T-cell (primary cell): ENCODE results near the gene OR12D1. TPM values are rescaled to one million over a fixed set of nuclear protein-coding genes. Genes with fewer than 3 reads are reported as not detected.

Experiments
- ATAC-seq, 4 experiments: fragments of 200-7000 bp in 3 of 4; fragments of 150-1000 bp in 1 of 4; cut with Tn5 transposase; replicated peaks in 1 of 4; 1 replicate in 3 of 4; 2 replicates in 1 of 4; pipeline ENCODE4 v1.10.0; 2021; ENCODE audit warnings: moderate library complexity in 3 of 4, mild to moderate bottlenecking in 2 of 4, moderate number of reproducible peaks in 1 of 4
- CTCF ChIA-PET, 2 donors: fragments of 300-600 bp; sonication (Branson Sonifier 250); formaldehyde crosslinking; loops; one replicate each; lab custom pipeline; 2022; ENCODE audit warnings: antibody characterized with exemption in 2 of 2; lab: Charles Lee
- POLR2A ChIA-PET, 2 donors: fragments of 300-600 bp; sonication (Branson Sonifier 250); formaldehyde crosslinking; loops; one replicate each; lab custom pipeline; 2022; ENCODE audit warnings: antibody characterized with exemption in 2 of 2; lab: Charles Lee
- DNase-seq, 35 experiments: peaks; one replicate each; pipeline versions ENCODE4 v3.0.0 to v3.0.0-alpha.2; 2013 to 2023
- H3K27ac ChIP-seq: one replicate; pipeline ENCODE4 v1.5.1; 2013; ENCODE audit warnings: low read length
- H3K27me3 ChIP-seq, 2 experiments: replicated peaks in 1 of 2; 1 replicate in 1 of 2; 2 replicates in 1 of 2; pipeline versions ENCODE4 v1.6.1 to v1.7.0; 2013; ENCODE audit warnings: low read length in 1 of 2, mixed read lengths in 1 of 2; ENCODE audit not compliant: control insufficient read depth in 2 of 2, insufficient read depth in 2 of 2; ENCODE audit errors: extremely low read depth in 1 of 2
- H3K36me3 ChIP-seq, 2 donors: 1 replicate in 1 of 2; 2 replicates in 1 of 2; pipeline versions ENCODE4 v1.6.1 to v1.7.0; 2013; ENCODE audit warnings: low read length in 1 of 2; ENCODE audit not compliant: control insufficient read depth in 2 of 2, insufficient read depth in 1 of 2; ENCODE audit errors: extremely low read depth in 1 of 2
- H3K4me1 ChIP-seq, 2 experiments: 1 replicate in 1 of 2; 2 replicates in 1 of 2; pipeline versions ENCODE4 v1.6.1 to v1.7.0; 2013; ENCODE audit warnings: low read length in 2 of 2, mixed read lengths in 1 of 2; ENCODE audit not compliant: insufficient read depth in 2 of 2, control insufficient read depth in 1 of 2; ENCODE audit errors: extremely low read depth in 1 of 2
- H3K4me3 ChIP-seq, 2 donors: 1 replicate in 1 of 2; 2 replicates in 1 of 2; pipeline versions ENCODE4 v1.5.1 to v1.7.0; 2013; ENCODE audit warnings: mild to moderate bottlenecking in 2 of 2, low read length in 1 of 2, moderate library complexity in 1 of 2; ENCODE audit not compliant: control insufficient read depth in 1 of 2; ENCODE audit errors: extremely low read depth in 1 of 2
- H3K9me3 ChIP-seq: 2 replicates; pipeline ENCODE4 v1.7.0; 2013
- H3K27ac Mint-ChIP-seq, 2 donors: one replicate each; pipeline ENCODE4 v1.8.0; 2020 to 2021; ENCODE audit warnings: mild to moderate bottlenecking in 2 of 2, mixed read lengths in 2 of 2
- H3K27me3 Mint-ChIP-seq, 2 donors: one replicate each; pipeline ENCODE4 v1.8.0; 2021 to 2022; ENCODE audit warnings: mixed read lengths in 2 of 2
- H3K36me3 Mint-ChIP-seq: one replicate; pipeline ENCODE4 v1.8.0; 2021; ENCODE audit warnings: mixed read lengths
- H3K4me1 Mint-ChIP-seq, 3 donors: one replicate each; pipeline ENCODE4 v1.8.0; 2020 to 2022; ENCODE audit warnings: mixed read lengths in 3 of 3, mild to moderate bottlenecking in 1 of 3
- H3K4me3 Mint-ChIP-seq, 3 donors: one replicate each; pipeline ENCODE4 v1.8.0; 2020 to 2022; ENCODE audit warnings: mild to moderate bottlenecking in 3 of 3, mixed read lengths in 3 of 3, moderate library complexity in 3 of 3
- H3K9me3 Mint-ChIP-seq, 3 donors: one replicate each; pipeline ENCODE4 v1.8.0; 2020 to 2022; ENCODE audit warnings: mixed read lengths in 3 of 3
- WGBS: methylation state at CpG from one replicate; pipeline ENCODE4 v1.1.5; 2013; ENCODE audit warnings: missing lambda C conversion rate; ENCODE audit not compliant: insufficient coverage; 5-methylcytosine and 5-hydroxymethylcytosine counted together
- total RNA-seq, 35 experiments: library from RNA in 6 of 35; stranded (reverse) in 6 of 35; fragments of 120-200 nt in 1 of 35; gene quantifications; one replicate each; pipeline versions ENCODE4 v1.2.1 to v1.2.4 and lab custom pipeline; 2013 to 2026

Gene OR12D1
- total RNA-seq, 5 donors from 2014 or later (not counting 1 experiment from before 2014, with no cell fraction given), result not detected

DNA sequence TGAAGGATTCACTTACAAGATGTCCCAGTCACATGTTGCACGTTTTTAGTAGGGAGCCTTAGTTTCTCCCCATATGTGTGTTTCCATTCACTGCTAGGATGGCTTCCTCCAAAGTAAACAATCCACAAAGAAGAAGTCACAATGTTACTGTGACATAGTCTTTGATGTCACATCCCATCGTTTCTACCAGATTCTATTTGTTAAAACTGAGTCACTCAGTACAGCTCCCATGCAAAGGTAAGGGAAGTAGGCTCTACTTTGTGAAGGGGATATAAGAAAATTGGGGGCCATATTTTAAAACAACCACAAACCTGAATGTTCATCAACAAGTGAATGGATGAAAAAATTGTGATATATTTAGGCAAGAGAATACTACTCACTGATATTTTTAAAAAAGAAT lies 42.2 kb downstream of the OR12D1 start, which contains the start of the genes OR11A1 and OR2H1:
Gene OR11A1 (minus strand): TSS at position 101 of the 400 bp plus-strand sequence. CDS start 29,430 bp downstream, outside the sequence.
Gene OR2H1 (plus strand): TSS at position 185 of the 400 bp plus-strand sequence. CDS start 4,615 bp downstream, outside the sequence.
- no peaks in the 10 kb centered on the region for H3K4me1 Mint-ChIP-seq
- H3K27ac Mint-ChIP-seq, result no peak within 1 kb of the TSS

DNA sequence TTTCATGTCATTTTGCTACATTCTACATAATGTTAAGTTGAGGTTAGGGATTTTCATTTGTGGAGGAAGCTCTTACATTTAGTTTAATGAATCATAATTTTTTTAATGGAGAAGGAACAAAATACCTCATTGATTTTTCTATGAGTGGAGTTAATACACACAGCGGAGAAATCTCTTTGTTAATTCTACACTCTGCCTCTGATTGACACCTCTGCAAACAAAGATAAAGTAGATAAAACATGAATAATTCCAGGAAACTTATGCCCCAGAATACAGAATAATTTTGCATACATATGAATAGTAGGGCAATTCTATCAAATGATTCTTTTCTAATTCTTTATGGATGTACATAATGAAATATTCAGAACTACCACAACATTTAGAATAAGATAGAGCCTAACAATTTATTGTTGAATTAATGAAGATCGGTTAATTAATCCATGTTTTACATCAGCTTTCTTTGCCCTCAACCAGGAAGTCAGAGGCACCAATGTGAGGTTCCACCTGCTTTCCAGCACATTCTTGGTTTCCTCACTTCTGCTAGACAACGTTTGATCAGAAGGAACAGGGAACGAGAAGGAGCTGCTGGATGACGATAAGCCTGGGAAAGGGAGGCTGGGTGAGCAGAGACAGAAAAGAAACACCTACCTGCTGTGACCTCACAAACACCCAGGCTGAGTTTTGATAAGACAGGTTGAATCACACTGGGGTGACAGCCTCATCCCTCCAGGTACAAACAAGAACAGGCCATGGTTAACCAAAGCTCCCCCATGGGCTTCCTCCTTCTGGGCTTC lies 46.5 kb downstream of the OR12D1 start:
- DNase-seq, result no peak
- no peaks in the 10 kb centered on the region for H3K36me3 ChIP-seq
- Mint-ChIP-seq H3K36me3 (no peaks in the 10 kb centered on the region), H3K27me3 (peaks cover 23 to 28% of the 10 kb centered on the region in 2 donors), H3K4me1 (no peaks in the 10 kb centered on the region), H3K4me3 (no peak overlapping the region), H3K9me3 (no peaks in the 10 kb centered on the region), H3K27ac (no peak overlapping the region)
- H3K27me3 ChIP-seq, result peaks cover 0 to 11% of the 10 kb centered on the region in 2 experiments
- H3K4me1 ChIP-seq, result no peaks in the 10 kb centered on the region
- no peak for ATAC-seq
- ChIA-PET POLR2A (no interaction called here), CTCF (no interaction called here)
- H3K27ac ChIP-seq, result no peak overlapping the region
- WGBS, result 100% methylated on average over 1 of the region's 5 CpGs
- H3K4me3 ChIP-seq, result no peak overlapping the region
- H3K9me3 ChIP-seq, result no peaks in the 10 kb centered on the region

More for the DNA sequence above, 42.2 kb downstream of the OR12D1 start, which contains the start of the genes OR11A1 and OR2H1:
- Histone ChIP-seq H3K4me3 (no peak within 1 kb of the TSS), H3K4me1 (no peaks in the 10 kb centered on the region), H3K27me3 (peaks cover 0 to 6% of the 10 kb centered on the region in 2 experiments), H3K9me3 (no peaks in the 10 kb centered on the region), H3K27ac (no peak within 1 kb of the TSS), H3K36me3 (no peaks in the 10 kb centered on the region)
- no peak for ATAC-seq
- H3K4me3 Mint-ChIP-seq, result no peak within 1 kb of the TSS
- CTCF ChIA-PET, result no interaction called here
- H3K27me3 Mint-ChIP-seq, result peaks cover 20 to 21% of the 10 kb centered on the region in 2 donors
- no peaks in the 10 kb centered on the region for H3K9me3 Mint-ChIP-seq
- DNase-seq, result no peak
- POLR2A ChIA-PET, result no interaction called here
- no CpG with 5 or more reads among the region's 2 CpGs for WGBS
- no peaks in the 10 kb centered on the region for H3K36me3 Mint-ChIP-seq

GRCh38 chr6:29462022-29462421 lies 47.3 kb downstream of the OR12D1 start:
- ChIA-PET CTCF (no interaction called here), POLR2A (no interaction called here)
- Mint-ChIP-seq H3K9me3 (no peaks in the 10 kb centered on the region), H3K36me3 (no peaks in the 10 kb centered on the region), H3K27me3 (peaks cover 24 to 28% of the 10 kb centered on the region in 2 donors), H3K4me3 (no peak overlapping the region), H3K27ac (no peak overlapping the region), H3K4me1 (peaks cover 0 to 1% (median 0%) of the 10 kb centered on the region in 3 donors)
- Histone ChIP-seq H3K27ac (no peak overlapping the region), H3K27me3 (peaks cover 0 to 11% of the 10 kb centered on the region in 2 experiments), H3K4me3 (no peak overlapping the region), H3K9me3 (no peaks in the 10 kb centered on the region), H3K36me3 (no peaks in the 10 kb centered on the region), H3K4me1 (no peaks in the 10 kb centered on the region)
- no peak for ATAC-seq
- DNase-seq, result no peak
- WGBS, result 75% methylated on average over 5 of the region's 6 CpGs

DNA sequence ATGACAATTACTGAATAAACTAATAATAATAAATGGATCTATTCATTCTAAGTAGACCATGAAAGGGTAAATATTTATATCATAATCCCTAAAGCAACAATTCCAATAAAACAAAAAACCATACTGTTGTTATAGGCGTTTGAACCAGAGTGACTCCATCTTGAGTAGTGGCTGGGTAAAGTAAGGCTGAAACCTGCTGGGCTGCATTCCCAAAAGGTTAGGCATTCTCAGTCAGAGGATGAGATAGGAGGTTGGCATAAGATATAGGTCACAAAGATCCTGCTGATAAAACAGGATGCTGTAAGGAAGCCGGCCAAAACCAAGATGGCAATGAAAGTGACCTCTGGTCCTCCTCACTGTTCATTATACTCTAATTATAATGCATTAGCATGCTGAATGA lies 50.6 kb downstream of the OR12D1 start:
- no peaks in the 10 kb centered on the region for H3K36me3 ChIP-seq
- Mint-ChIP-seq H3K4me3 (no peak overlapping the region), H3K36me3 (no peaks in the 10 kb centered on the region), H3K9me3 (no peaks in the 10 kb centered on the region), H3K27ac (no peak overlapping the region), H3K27me3 (peaks cover 29 to 34% of the 10 kb centered on the region in 2 donors), H3K4me1 (peaks cover 0 to 1% (median 0%) of the 10 kb centered on the region in 3 donors)
- CTCF ChIA-PET, result no interaction called here
- peaks cover 0 to 17% of the 10 kb centered on the region in 2 experiments for H3K27me3 ChIP-seq
- POLR2A ChIA-PET, result no interaction called here
- no peak overlapping the region for H3K27ac ChIP-seq
- no peaks in the 10 kb centered on the region for H3K4me1 ChIP-seq
- H3K4me3 ChIP-seq, result no peak overlapping the region
- ATAC-seq (no peak), DNase-seq (no peak)
- WGBS, result no CpG with 5 or more reads among the region's 2 CpGs
- no peaks in the 10 kb centered on the region for H3K9me3 ChIP-seq

DNA sequence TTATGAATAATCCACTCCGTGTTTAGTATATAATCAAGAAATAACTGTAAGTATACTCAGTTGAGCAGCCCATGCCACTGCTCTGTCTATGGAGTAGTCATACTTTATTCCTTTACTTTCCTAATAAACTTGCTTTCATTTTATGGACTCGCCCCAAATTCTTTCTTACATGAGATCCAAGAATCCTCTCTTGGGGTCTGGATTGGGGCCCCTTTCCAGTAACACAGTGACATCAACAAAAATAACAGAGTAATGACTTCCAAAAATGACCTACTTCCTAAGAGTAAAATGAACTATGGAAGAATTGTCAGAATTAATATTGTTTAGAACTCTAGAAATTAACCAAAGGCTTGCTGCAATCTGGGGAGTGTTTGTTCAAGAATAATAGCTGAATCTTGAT lies 51.1 kb downstream of the OR12D1 start:
- Mint-ChIP-seq H3K27ac (no peak overlapping the region), H3K27me3 (peaks cover 33 to 34% of the 10 kb centered on the region in 2 donors), H3K4me3 (no peak overlapping the region), H3K36me3 (no peaks in the 10 kb centered on the region), H3K9me3 (no peaks in the 10 kb centered on the region), H3K4me1 (peaks cover 0 to 1% (median 0%) of the 10 kb centered on the region in 3 donors)
- Histone ChIP-seq H3K36me3 (no peaks in the 10 kb centered on the region), H3K9me3 (no peaks in the 10 kb centered on the region), H3K27ac (no peak overlapping the region), H3K27me3 (peaks cover 0 to 17% of the 10 kb centered on the region in 2 experiments), H3K4me3 (no peak overlapping the region), H3K4me1 (no peaks in the 10 kb centered on the region)
- no CpG with 5 or more reads among the region's 2 CpGs for WGBS
- DNase-seq (no peak), ATAC-seq (no peak)
- ChIA-PET CTCF (no interaction called here), POLR2A (no interaction called here)

GRCh38 chr6:29466241-29466640 lies 51.5 kb downstream of the OR12D1 start:
- H3K9me3 ChIP-seq, result no peaks in the 10 kb centered on the region
- no peaks in the 10 kb centered on the region for H3K4me1 ChIP-seq
- peaks cover 0 to 1% (median 0%) of the 10 kb centered on the region in 3 donors for H3K4me1 Mint-ChIP-seq
- peaks cover 34% of the 10 kb centered on the region in 2 donors for H3K27me3 Mint-ChIP-seq
- no peaks in the 10 kb centered on the region for H3K9me3 Mint-ChIP-seq
- H3K27ac ChIP-seq, result no peak overlapping the region
- no peak overlapping the region for H3K4me3 ChIP-seq
- peaks cover 0 to 17% of the 10 kb centered on the region in 2 experiments for H3K27me3 ChIP-seq
- H3K4me3 Mint-ChIP-seq, result no peak overlapping the region
- ATAC-seq (no peak), DNase-seq (no peak)
- ChIA-PET POLR2A (no interaction called here), CTCF (no interaction called here)
- WGBS, result 100% methylated on average over 2 of the region's 6 CpGs
- no peak overlapping the region for H3K27ac Mint-ChIP-seq
- no peaks in the 10 kb centered on the region for H3K36me3 Mint-ChIP-seq
- H3K36me3 ChIP-seq, result no peaks in the 10 kb centered on the region
